ENCODE results near the gene ZBTB21. TPM values are rescaled to one million over a fixed set of nuclear protein-coding genes. Genes with fewer than 3 reads are reported as not detected.

ZBTB21 gene
- total RNA-seq, 1 donor from 2014 or later = 3.0 TPM

- DNase-seq (ENCODE audit: low read depth in 2 of 2) = peak in 1 of 2 donors; percentile 17
Measured at GRCh38 chr21:42040411-42041180, 30.4 kb upstream of the ZBTB21 start.

- no peak for DNase-seq (ENCODE audit: low read depth in 2 of 2)
Measured at GRCh38 chr21:42039911-42040351, 29.8 kb upstream of the ZBTB21 start.

- no peak for DNase-seq (ENCODE audit: low read depth in 2 of 2)
Measured at GRCh38 chr21:42039470-42039901, 29.3 kb upstream of the ZBTB21 start.

- DNase-seq (ENCODE audit: low read depth in 2 of 2) = no peak
Measured at GRCh38 chr21:42038826-42039425, 28.8 kb upstream of the ZBTB21 start.

- DNase-seq (ENCODE audit: low read depth in 2 of 2) = no peak
Measured at GRCh38 chr21:42038393-42038792, 28.2 kb upstream of the ZBTB21 start.

DNA sequence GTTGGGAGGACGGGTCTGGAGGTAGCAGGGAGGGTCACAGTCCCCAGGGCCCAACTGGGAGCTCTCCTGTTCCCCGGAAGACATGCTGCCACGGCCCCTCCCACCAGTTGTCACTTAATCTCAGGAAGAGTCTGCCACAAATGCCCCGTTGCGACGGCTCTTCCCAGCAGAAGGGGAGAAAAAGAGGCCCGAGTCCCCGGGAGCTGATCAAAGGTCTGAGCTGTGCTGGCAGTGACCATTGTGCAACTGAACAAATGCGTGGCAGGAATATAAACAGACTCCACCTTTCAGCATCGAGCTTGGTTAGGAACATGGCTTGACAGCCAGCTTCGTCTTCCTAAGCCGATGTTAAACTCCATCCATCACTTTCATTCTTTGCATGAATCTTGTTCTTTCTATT lies 27.8 kb upstream of the ZBTB21 start:
- no peak for DNase-seq (ENCODE audit: low read depth in 2 of 2)

- no peak for DNase-seq (ENCODE audit: low read depth in 2 of 2)
Measured at GRCh38 chr21:42037516-42037915, 27.4 kb upstream of the ZBTB21 start.

DNA sequence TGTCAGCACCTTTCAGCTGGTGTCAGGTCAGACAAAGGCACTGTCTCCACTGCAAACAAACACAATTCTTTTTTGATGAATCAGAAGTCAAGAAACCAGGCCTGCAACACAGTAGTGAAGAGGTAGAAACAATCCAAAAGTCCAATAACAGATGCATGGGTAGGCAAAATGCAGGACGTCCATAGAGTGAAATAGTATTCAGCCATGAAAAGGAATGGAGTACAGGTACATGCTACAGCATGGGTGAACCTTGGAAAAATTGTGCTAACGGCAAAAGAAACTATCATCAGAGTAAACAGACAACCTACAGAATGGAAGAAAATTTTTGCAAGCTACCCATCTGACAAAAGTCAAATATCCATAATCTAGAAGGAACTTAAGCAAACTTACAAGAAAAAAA lies 26.2 kb upstream of the ZBTB21 start:
- no peak for DNase-seq (ENCODE audit: low read depth in 2 of 2)

DNA sequence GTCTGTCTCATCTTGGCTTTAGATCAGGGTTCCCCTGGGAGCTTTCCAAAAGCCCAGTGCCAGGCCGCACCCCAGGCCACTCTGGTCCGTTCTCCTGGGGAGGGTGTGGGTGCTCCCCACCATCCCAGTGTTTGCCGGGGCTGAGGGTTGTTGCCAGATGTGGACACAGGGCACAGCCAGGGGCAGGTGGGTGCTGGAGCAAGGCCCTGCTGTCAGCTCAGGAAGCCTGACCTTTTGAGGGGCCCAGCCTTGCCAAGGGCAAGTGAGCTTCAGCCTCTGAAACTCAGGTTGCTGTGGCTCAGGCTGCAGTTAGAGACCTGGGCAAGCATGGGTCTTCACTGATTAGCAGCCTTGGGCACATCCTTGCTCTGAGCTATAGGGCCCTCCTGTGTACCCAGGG lies 22.8 kb upstream of the ZBTB21 start:
- no peak for DNase-seq (ENCODE audit: low read depth in 2 of 2)

DNA sequence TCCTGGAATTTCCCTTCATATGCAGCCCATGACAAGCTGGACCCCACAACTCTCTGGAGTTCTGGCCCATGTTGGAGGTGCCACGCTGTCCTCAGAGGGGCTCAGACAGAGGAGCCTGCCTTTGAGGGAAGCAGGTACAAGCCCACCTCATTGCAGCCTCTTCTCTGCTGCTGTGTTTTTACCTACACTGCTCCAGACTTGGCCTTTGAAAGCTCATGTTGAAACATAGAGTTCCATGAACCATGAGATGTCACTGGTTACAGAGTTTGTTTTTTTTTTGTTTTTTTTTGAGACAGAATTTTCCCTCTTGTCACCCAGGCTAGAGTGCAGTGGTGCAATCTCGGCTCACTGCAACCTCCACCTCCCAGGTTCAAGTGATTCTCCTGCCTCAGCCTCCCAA lies 22.1 kb upstream of the ZBTB21 start:
- no peak for DNase-seq (ENCODE audit: low read depth in 2 of 2)

- DNase-seq (ENCODE audit: low read depth in 2 of 2) = no peak
Measured at GRCh38 chr21:42031816-42032215, 21.7 kb upstream of the ZBTB21 start.

DNA sequence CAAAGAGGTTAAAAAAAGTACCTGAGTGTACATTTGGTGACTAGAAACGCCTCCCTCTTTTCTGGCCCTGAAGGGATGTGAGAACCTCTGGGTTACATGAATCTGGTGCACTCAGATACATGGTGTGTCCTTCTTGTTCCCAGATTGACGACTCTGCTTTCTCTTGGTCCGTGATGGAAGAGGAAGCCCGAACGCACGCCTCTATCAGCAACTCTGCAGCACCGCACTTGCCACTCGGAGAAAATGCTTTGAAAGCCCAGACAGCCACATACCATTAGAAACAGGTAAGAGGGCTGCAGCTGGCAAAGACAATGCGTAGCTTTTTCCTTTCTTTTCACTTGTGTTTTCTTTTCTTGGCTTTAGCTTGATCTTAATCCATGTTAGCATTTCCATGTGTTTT lies 21.1 kb upstream of the ZBTB21 start:
- no peak for DNase-seq (ENCODE audit: low read depth in 2 of 2)

GRCh38 chr21:42030311-42030710 lies 20.2 kb upstream of the ZBTB21 start:
- no peak for DNase-seq (ENCODE audit: low read depth in 2 of 2)

GRCh38 chr21:42028766-42029425 lies 18.7 kb upstream of the ZBTB21 start:
- no peak for DNase-seq (ENCODE audit: low read depth in 2 of 2)

DNA sequence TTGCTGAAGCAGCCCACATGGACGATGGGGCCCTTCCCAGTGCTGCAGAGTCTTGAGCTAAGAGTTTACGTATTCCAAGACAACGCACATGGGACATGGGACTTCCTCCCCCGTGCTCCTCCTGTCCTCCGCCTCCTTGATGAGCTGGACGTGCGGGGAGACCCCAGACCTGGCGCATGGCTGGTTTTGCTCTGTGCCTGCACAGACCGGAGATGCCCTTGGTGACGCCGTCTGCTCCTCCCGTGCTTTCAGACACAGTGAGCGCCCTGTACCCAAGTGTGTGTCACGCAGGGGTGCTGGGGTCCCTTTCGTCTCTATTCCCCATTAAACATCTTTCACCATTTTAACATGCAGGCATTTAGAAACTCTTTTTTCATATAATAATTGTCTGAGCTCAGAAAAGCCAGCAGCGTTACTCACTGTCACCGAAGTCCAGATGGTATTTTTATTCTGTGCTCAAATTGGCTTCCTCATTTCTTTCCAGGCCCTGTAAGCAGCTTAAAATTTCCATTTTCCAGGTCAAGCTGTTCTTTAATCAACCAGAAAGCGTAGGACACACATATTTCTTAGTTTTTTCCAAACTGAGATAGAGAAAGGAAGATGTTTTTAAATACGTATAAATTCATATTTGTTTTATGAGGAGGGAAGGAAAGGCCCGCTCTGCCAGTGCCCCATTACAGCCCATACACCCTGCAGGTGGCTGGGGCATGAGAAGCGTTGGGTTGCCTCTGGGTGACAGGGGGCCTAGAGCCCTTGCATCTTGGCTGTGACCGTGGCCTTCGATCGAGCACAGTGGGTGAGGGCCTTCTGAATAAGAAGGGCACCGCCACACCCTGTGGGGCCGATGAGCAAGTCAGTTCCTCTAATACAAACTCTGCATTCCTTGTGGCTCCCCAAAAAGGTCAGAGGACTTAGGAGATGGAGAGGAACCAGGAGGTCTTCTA lies 17.9 kb upstream of the ZBTB21 start:
- DNase-seq (ENCODE audit: low read depth in 2 of 2) = no peak

DNA sequence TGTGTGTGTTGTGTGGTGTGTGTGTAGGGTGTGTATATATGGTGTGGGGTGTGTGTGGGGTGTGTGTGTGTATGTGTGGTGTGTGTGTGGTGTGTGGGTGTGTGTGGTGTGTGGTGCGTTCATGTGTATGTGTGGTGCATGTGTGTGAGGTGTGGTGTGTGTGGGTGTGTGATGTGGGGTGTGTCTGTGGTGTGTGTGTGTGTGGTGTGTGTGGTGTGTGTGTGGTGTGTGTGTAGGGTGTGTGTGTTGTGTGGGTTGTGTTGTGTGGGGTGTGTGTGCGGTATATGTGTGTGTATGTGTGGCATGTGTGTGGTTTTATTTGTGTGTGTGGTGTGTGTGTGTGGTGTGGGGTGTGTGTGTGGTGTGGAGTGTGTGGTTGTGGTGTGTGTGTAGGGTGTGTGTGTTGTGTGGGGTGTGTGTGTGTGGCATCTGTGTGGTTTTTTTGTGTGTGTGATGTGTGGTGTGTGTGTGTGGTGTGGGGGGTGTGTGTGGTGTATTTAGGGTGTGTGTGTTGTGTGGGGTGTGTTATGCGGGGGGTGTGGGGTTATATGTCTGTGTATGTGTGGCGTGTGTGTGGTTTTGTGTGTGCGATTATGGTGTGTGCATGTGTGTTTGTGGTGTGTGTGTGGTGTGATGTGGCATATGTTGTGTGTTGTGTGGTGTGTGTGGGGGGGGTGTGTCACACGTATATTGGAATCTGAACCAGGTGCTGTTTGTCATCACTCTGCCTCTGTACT lies 17.1 kb upstream of the ZBTB21 start:
- no peak for DNase-seq (ENCODE audit: low read depth in 2 of 2)

DNA sequence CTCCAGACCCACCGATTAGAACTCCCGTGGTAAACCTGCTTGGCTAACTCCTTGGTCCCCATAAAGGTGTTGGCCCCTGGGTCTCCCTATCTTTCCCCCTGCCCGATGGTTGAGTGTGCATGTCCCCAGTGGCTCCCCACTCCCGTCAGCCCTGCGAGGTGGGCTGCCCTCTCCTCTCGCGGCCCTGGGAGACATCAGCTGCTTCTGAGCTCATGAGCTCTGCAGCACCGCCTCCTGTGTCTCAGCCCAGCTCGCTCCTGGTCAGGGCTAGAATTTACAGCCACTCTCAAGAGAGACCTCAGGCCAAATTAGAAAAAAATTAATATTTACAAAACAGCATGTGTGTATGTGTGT lies 15.9 kb upstream of the ZBTB21 start:
- no peak for DNase-seq (ENCODE audit: low read depth in 2 of 2)

DNA sequence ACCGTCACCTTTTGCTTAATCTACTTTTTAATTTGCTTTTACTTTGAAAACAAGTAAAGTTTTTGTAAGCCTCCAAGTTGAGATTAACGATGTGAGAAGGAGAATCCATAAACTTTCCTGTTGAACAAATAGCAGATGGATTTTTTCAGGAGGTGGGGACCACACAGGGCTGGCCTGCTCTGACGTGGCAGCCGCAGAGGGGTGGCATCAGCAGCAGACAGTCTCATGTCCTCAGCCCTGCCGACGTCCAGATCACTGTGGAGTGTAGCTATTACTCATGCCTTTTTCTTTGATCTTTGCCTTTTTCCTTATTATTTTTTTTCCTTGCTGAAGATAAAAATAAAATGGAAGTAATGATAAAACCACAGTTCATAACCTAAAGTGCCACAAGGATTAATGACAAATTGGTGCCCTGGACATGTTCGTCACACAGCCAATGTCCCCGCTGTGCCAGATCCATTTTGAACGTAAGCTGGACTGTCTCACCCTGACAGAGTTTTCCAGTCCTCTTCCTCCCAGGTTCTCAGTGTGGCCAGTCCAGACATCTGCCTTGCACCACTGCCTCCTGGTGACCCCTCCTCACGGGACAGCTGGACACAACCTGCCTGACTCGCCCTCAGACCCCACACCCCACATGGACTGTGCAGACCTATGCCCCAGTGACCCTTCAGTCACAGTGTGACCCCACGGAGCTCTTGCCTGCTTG lies 15.4 kb upstream of the ZBTB21 start:
- DNase-seq (ENCODE audit: low read depth in 2 of 2) = peak in 1 of 2 donors; percentile 11

DNA sequence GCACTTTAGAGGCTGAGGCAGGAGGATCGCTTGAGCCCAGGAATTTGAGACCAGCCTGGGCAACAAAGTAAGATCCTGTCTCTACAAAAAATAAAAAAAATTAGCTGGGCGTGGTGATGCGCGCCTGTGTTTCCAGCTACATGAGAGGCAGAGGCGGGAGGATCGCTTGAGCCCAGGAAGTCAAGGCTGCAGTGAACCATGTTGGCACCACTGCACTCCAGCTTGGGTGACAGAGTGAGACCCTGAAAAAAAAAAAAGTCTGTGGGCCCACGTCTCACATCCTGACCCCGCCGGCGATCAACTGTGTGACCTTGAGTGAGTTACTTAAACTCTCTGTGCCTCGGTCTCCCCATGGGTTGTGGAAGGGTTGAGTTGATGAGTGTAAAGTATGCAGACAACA lies 12.7 kb upstream of the ZBTB21 start:
- DNase-seq (ENCODE audit: low read depth in 2 of 2) = no peak

- DNase-seq (ENCODE audit: low read depth in 2 of 2) = no peak
Measured at GRCh38 chr21:42022091-42022430, 11.9 kb upstream of the ZBTB21 start.

All from dermis microvascular lymphatic vessel endothelial cell (primary cell).